Subcutaneous adipose tissue (tissue), 4 donors: Measurements from ENCODE around the gene RECK. TPM values are rescaled to one million over a fixed set of nuclear protein-coding genes. Genes with fewer than 3 reads are reported as not detected.

Source experiments
- CTCF ChIP-seq: fragments of 450-650 bp; IDR thresholded peaks from one replicate; pipeline ENCODE4 v1.5.1; 2016; ENCODE audit warnings: low read depth, mild to moderate bottlenecking, control low read depth, antibody characterized with exemption, moderate library complexity
- total RNA-seq, 4 donors: library from RNA; depleted of rRNA; stranded (reverse); fragments of >200 nt; gene quantifications; one replicate each; pipeline ENCODE4 v1.1.0, GENCODE V29; 2016

RECK gene
- total RNA-seq, 4 donors from 2014 or later, result 17.0 to 28.0 (median 21.2) TPM

GRCh38 chr9:36118201-36118600, 81.5 kb downstream of the RECK start:
- TF ChIP-seq CTCF, result no peak

- no peak for TF ChIP-seq CTCF
Measured at GRCh38 chr9:36118706-36119105, 82.0 kb downstream of the RECK start.

- TF ChIP-seq CTCF, result no peak
Measured at GRCh38 chr9:36119476-36119875, 82.8 kb downstream of the RECK start.

GRCh38 chr9:36120705-36121104, 84.0 kb downstream of the RECK start:
- TF ChIP-seq CTCF, result no peak

GRCh38 chr9:36121971-36122370, 85.3 kb downstream of the RECK start:
- TF ChIP-seq CTCF, result no peak

GRCh38 chr9:36123515-36123914, 86.8 kb downstream of the RECK start:
- no peak for TF ChIP-seq CTCF

GRCh38 chr9:36125062-36125855, 88.5 kb downstream of the RECK start:
- no peak for TF ChIP-seq CTCF
